K562 (cell line): ENCODE results near the gene GALNT15. TPM values are rescaled to one million over a fixed set of nuclear protein-coding genes. Genes with fewer than 3 reads are reported as not detected.

ENCODE experiments used
- ATAC-seq: fragments of 200-7000 bp; cut with Tn5 transposase; 3 replicates; pipeline ENCODE4 v1.9.1; 2020; ENCODE audit warnings: moderate library complexity
- BruUV-seq: library from RNA; stranded (reverse); fragments of 400-500 nt; replicated peaks from 2 replicates; lab custom pipeline; 2021; lab: Mats Ljungman, UMichigan
- CTCF ChIA-PET: fragments of 300-600 bp; formaldehyde crosslinking; extraction: SDS; loops from one replicate; lab custom pipeline; 2021; ENCODE audit warnings: low intra/inter-chr PET ratio; lab: Yijun Ruan, JAX
- POLR2A ChIA-PET: fragments of 300-600, 350-650 bp; sonication (Branson Sonifier 250); formaldehyde crosslinking; extraction: SDS; loops from one replicate; lab custom pipeline; 2021; ENCODE audit warnings: antibody characterized with exemption, inconsistent platforms; lab: Yijun Ruan, JAX
- DNase-seq, 4 experiments: peaks; one replicate each; pipeline versions ENCODE4 v3.0.0 to v3.0.0-alpha.2; 2011 to 2018; ENCODE audit warnings: low spot score in 3 of 4, mixed read lengths in 3 of 4; ENCODE audit errors: extremely low read depth in 1 of 4
- FAIRE-seq: peaks from 2 replicates; lab custom pipeline; 2011; peaks lifted over from hg19 to GRCh38; lab: Jason Lieb, UNC
- H2AFZ ChIP-seq: 2 replicates; pipeline ENCODE4 v1.6.0; 2011; ENCODE audit warnings: low read depth, low read length, control low read depth, inconsistent platforms
- H3K27ac ChIP-seq: fragments of 200-600 bp; 3 replicates; pipeline ENCODE4 v1.8.0; 2011; ENCODE audit warnings: low read depth, mild to moderate bottlenecking, control low read depth, inconsistent platforms, low read length, moderate library complexity, mixed read lengths; ENCODE audit errors: extremely low read depth
- H3K27me3 ChIP-seq, 2 experiments: fragments of 300-600 bp in 1 of 2; 2 replicates in 1 of 2; 3 replicates in 1 of 2; pipeline versions ENCODE4 v1.6.0 to v1.8.0; 2011; ENCODE audit warnings: inconsistent platforms in 2 of 2, low read length in 2 of 2, mild to moderate bottlenecking in 1 of 2, mixed read lengths in 1 of 2, moderate library complexity in 1 of 2; ENCODE audit not compliant: control insufficient read depth in 2 of 2, insufficient read depth in 2 of 2
- H3K36me3 ChIP-seq: fragments of 300-600 bp; 3 replicates; pipeline ENCODE4 v1.8.0; 2011; ENCODE audit warnings: mild to moderate bottlenecking, low read length, inconsistent platforms; ENCODE audit not compliant: control insufficient read depth, insufficient read depth
- H3K4me1 ChIP-seq, 2 experiments: fragments of 200-600 bp in 1 of 2; replicated peaks in 1 of 2; 2 replicates in 1 of 2; 3 replicates in 1 of 2; pipeline versions ENCODE4 v1.5.1 to v1.8.0; 2011; ENCODE audit warnings: inconsistent platforms in 2 of 2, low read length in 2 of 2, mild to moderate bottlenecking in 1 of 2, mixed read lengths in 1 of 2, moderate library complexity in 1 of 2; ENCODE audit not compliant: control insufficient read depth in 2 of 2, insufficient read depth in 2 of 2
- H3K4me2 ChIP-seq: 2 replicates; pipeline ENCODE4 v1.6.1; 2011; ENCODE audit warnings: low read length, control low read depth, inconsistent platforms, mixed read lengths; ENCODE audit not compliant: insufficient read depth
- H3K4me3 ChIP-seq: fragments of 200-600 bp; sonication (generic), shearing (Covaris generic); 2 replicates; pipeline ENCODE4 v1.5.1; 2016; ENCODE audit warnings: control low read depth, inconsistent platforms
- H3K79me2 ChIP-seq: fragments of 200-600 bp; 3 replicates; pipeline ENCODE4 v1.8.0; 2011; ENCODE audit warnings: low read length, inconsistent platforms; ENCODE audit not compliant: control insufficient read depth, insufficient read depth
- H3K9ac ChIP-seq, 2 experiments: 2 replicates each; pipeline versions ENCODE4 v1.6.0 to v1.6.1; 2011; ENCODE audit warnings: low read depth in 2 of 2, low read length in 2 of 2, control low read depth in 1 of 2, inconsistent platforms in 1 of 2, mild to moderate bottlenecking in 1 of 2, mixed read lengths in 1 of 2; ENCODE audit not compliant: insufficient read depth in 1 of 2
- H3K9me1 ChIP-seq: one replicate; pipeline ENCODE4 v1.6.0; 2011; ENCODE audit warnings: inconsistent platforms, mild to moderate bottlenecking, low read length, moderate library complexity; ENCODE audit not compliant: control insufficient read depth, insufficient read depth
- H3K9me3 ChIP-seq: replicated peaks from 2 replicates; pipeline ENCODE4 v1.5.1; 2011; ENCODE audit warnings: low read depth, low read length, inconsistent platforms; ENCODE audit not compliant: control insufficient read depth, insufficient read depth
- H4K20me1 ChIP-seq: replicated peaks from 2 replicates; pipeline ENCODE4 v1.6.1; 2011; ENCODE audit warnings: low read length, inconsistent platforms, mixed read lengths; ENCODE audit not compliant: control insufficient read depth, insufficient read depth
- AFF4 ChIP-seq: sonication (generic); formaldehyde crosslinking; IDR thresholded peaks from 2 replicates; pipeline ENCODE4 v1.8.0; 2023; ENCODE audit warnings: mild to moderate bottlenecking, missing genetic modification reagents
- TBP ChIP-seq: optimal IDR thresholded peaks from 2 replicates; pipeline ENCODE3; 2011; ENCODE audit warnings: low read depth, low read length, improper control_type of control experiment
- WGBS: fragments of 100-300 bp; shearing (Covaris generic); methylation state at CpG from one replicate; pipeline ENCODE4 v1.1.6; 2016; ENCODE audit warnings: low coverage, mixed read lengths; ENCODE audit not compliant: insufficient coverage; ENCODE audit errors: missing lambda C conversion rate; 5-methylcytosine and 5-hydroxymethylcytosine counted together
- in situ Hi-C: fragments of 300-500 bp; cut with MboI; formaldehyde crosslinking; loops from 4 replicates; pipeline ENCODE4 v1.15.0; 2018; ENCODE audit warnings: inconsistent platforms, mixed read lengths
- intact Hi-C: fragments of 100-400 bp; cut with micrococcal nuclease; formaldehyde crosslinking; loops from 2 replicates; pipeline ENCODE4 v1.14.2; 2022
- polyA plus RNA-seq, 8 experiments: library from polyadenylated mRNA; depleted of rRNA in 4 of 8; stranded (reverse) in 5 of 8; unstranded in 3 of 8; fragments of >200 nt; fragmentation: Nextera tagmentation in 2 of 8; fragmentation: Illumina TruSeq in 1 of 8; extraction: Ambion mirVana in 2 of 8; extraction: Trizol in 1 of 8; gene quantifications; 2 replicates each; pipeline versions ENCODE4 v1.2.1 to v1.2.3, GENCODE V29; 2011 to 2014; ENCODE audit warnings: inconsistent platforms in 1 of 8, missing spikeins in 1 of 8
- total RNA-seq, 7 experiments: library from RNA; depleted of rRNA in 6 of 7; stranded (reverse); fragments of >200 nt in 6 of 7; fragmentation: Illumina TruSeq in 2 of 7; extraction: Trizol in 2 of 7; gene quantifications; 2 replicates each; pipeline versions ENCODE4 v1.2.1 to v1.2.3, GENCODE V29; 2011 to 2021; ENCODE audit warnings: low replicate concordance in 1 of 7

Gene GALNT15
- total and polyA plus RNA-seq, 9 of the 15 experiments (the other 6 are each of a cell fraction or from before 2014, with no cell fraction given): not detected

GRCh38 chr3:16241225-16241624 is 66.7 kb downstream of the GALNT15 start:
- no peak overlapping the region for H3K27ac ChIP-seq
- POLR2A ChIA-PET: interaction anchor here (1.0 to 1.8 kb wide), 2 partner anchors 11 to 798 kb away, joined by 3 to 5 read pairs; no protein-coding TSS in a partner anchor
- no peaks in the 10 kb centered on the region for H3K9me1 ChIP-seq
- in situ Hi-C loops: loop anchor here (10.0 kb wide), 2 partner anchors 196 to 616 kb away; no protein-coding TSS in a partner anchor
- ATAC-seq: no peak
- no peaks in the 10 kb centered on the region for H3K79me2 ChIP-seq
- H3K36me3 ChIP-seq: no peaks in the 10 kb centered on the region
- no peak overlapping the region for H2AFZ ChIP-seq
- H3K9me3 ChIP-seq: no peaks in the 10 kb centered on the region
- 13% methylated on average over 5 of the region's 5 CpGs for WGBS
- FAIRE-seq: no peak
- BruUV-seq: no TSS peak
- no peak overlapping the region for H3K9ac ChIP-seq
- no peak overlapping the region for H3K4me3 ChIP-seq
- CTCF ChIA-PET: interaction anchor here (0.8 kb wide), 1 partner anchor 264 kb away, joined by 3 read pairs; no protein-coding TSS in a partner anchor
- no peak overlapping the region for H3K4me2 ChIP-seq
- no peaks in the 10 kb centered on the region; a peak in 2 of 5 replicates for H3K4me1 ChIP-seq
- TF ChIP-seq AFF4 (CRISPR knock-in tag): no peak
- TF ChIP-seq TBP: no peak
- intact Hi-C loops: no loop called here
- no peaks in the 10 kb centered on the region for H4K20me1 ChIP-seq
- H3K27me3 ChIP-seq: peaks cover 15 to 50% of the 10 kb centered on the region in 2 experiments
- DNase-seq: no peak
